ENCODE measurements around the gene PLCD4. TPM values are rescaled to one million over a fixed set of nuclear protein-coding genes. Genes with fewer than 3 reads are reported as not detected.

The PLCD4 gene
- total and polyA plus RNA-seq, 10 of the 15 experiments (the other 5 are each of a cell fraction or from before 2014, with no cell fraction given), result under 0.01 to 1.5 (median 0.23) TPM; not detected in 2

GRCh38 chr2:218585541-218585940 is 22.2 kb upstream of the PLCD4 start (continued):
- no peak for TF ChIP-seq RUNX3 (IDR thresholded peaks at IDR 0.05; ENCODE audit: low read length)
- TF ChIP-seq HCFC1 (IDR thresholded peaks at IDR 0.05; ENCODE audit: low read length), result no peak
- no peak for TF ChIP-seq YBX1 (IDR thresholded peaks at IDR 0.05)
- TF ChIP-seq USF2 (IDR thresholded peaks at IDR 0.05; ENCODE audit: borderline replicate concordance, low read depth, low read length), result no peak
- TF ChIP-seq RB1 (IDR thresholded peaks at IDR 0.05; ENCODE audit: borderline replicate concordance), result no peak
- no peak for TF ChIP-seq SREBF1 (IDR thresholded peaks at IDR 0.05; ENCODE audit: low read length)
- no peak for TF ChIP-seq ATF3 (IDR thresholded peaks at IDR 0.05; ENCODE audit: borderline replicate concordance, extremely low read depth, low read depth, low read length)
- no peak for TF ChIP-seq GABPA (IDR thresholded peaks at IDR 0.05; ENCODE audit: low read depth)

- no peak overlapping the region for H3K27ac ChIP-seq (ENCODE audit: control insufficient read depth, insufficient read depth)
- 59% methylated on average over 2 of the region's 2 CpGs for WGBS (ENCODE audit: insufficient coverage, insufficient replicate concordance, low lambda C conversion rate, missing lambda C conversion rate)
- H3K4me1 ChIP-seq (ENCODE audit: control insufficient read depth, insufficient read depth, low read length), result no peaks in the 10 kb centered on the region
- no peaks in the 10 kb centered on the region for H3K36me3 ChIP-seq (ENCODE audit: control insufficient read depth in 2 of 2, insufficient read depth in 2 of 2, low read length in 1 of 2)
- H4K20me1 ChIP-seq (ENCODE audit: control insufficient read depth, insufficient read depth), result no peaks in the 10 kb centered on the region
- in situ Hi-C loops (cut with MboI), result no loop called here
- no peaks in the 10 kb centered on the region; a peak in 1 of 4 replicates for H3K27me3 ChIP-seq (replicated peaks in 1 of 2; ENCODE audit: control insufficient read depth in 2 of 2, insufficient read depth in 2 of 2, low read length in 1 of 2)
- intact Hi-C loops (cut with micrococcal nuclease; ENCODE audit: unreplicated experiment), result no loop called here
- ChIA-PET POLR2A (no interaction called here), RAD21 (ENCODE audit: unreplicated experiment) (no interaction called here), CTCF (no interaction called here), SMC1A (ENCODE audit: uncharacterized antibody, unreplicated experiment) (no interaction called here)
- no peak overlapping the region for H3K4me3 ChIP-seq
- H3K4me2 ChIP-seq (ENCODE audit: control insufficient read depth, insufficient read depth), result no peak overlapping the region
- DNase-seq (ENCODE audit: low read depth, low spot score) (no peak), FAIRE-seq (no peak), ATAC-seq (no peak)
- no peaks in the 10 kb centered on the region for H3K9me3 ChIP-seq (replicated peaks; ENCODE audit: control insufficient read depth, insufficient read depth, low read length)
- no TSS peak for BruUV-seq (replicated peaks)
- H3K9ac ChIP-seq (ENCODE audit: control insufficient read depth, insufficient read depth, low read length), result no peak overlapping the region
- no peak overlapping the region for H2AFZ ChIP-seq (ENCODE audit: control insufficient read depth, low read depth, low read length)
- H3K79me2 ChIP-seq (ENCODE audit: control insufficient read depth, insufficient read depth, low read length), result no peaks in the 10 kb centered on the region
- TF ChIP-seq BCLAF1 (IDR thresholded peaks at IDR 0.05) (no peak), POLR2AphosphoS2 (IDR thresholded peaks at IDR 0.05; ENCODE audit: low read depth, low read length) (no peak), E2F4 (IDR thresholded peaks at IDR 0.05; ENCODE audit: low read depth, low read length) (no peak), ASH2L (IDR thresholded peaks at IDR 0.05; ENCODE audit: borderline replicate concordance, low read depth) (no peak), GATAD2B (conservative IDR thresholded peaks at IDR 0.05; ENCODE audit: low read depth) (no peak), NR2C2 (IDR thresholded peaks at IDR 0.05; ENCODE audit: borderline replicate concordance, control insufficient read depth, insufficient read length, low read depth) (no peak), RELB (IDR thresholded peaks at IDR 0.05; ENCODE audit: low read depth) (no peak)
These were observed 2.3 kb upstream of the PLCD4 start for GRCh38 chr2:218605432-218605831.

Data from GM12878 (cell line).